ENCODE data around the gene GUCY2F. TPM values are rescaled to one million over a fixed set of nuclear protein-coding genes. Genes with fewer than 3 reads are reported as not detected.

Gene GUCY2F
- total and polyA plus RNA-seq, 2 donors (not counting 3 experiments of a cell fraction or from before 2014, with no cell fraction given): 0.01 TPM; not detected in 1

DNA sequence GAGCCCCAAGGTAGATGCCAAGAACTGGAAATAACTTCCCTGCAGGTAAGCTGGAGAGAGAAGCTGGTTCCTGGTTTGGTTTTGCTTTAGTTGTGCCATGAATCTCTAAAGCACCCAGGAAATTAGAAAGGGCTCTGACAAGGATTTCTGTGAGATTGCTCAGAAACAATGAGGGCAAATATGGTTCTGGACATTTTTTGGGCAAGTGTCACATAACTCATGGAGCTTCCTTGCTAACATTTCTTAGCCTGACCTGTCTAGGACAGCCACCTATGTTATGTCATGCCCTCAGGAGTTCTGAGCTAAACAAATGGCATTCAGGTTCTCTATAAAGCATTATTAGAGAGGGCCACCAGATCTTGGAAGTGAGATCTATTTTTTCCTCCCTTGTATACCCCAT, 131.8 kb downstream of the GUCY2F start:
- no peaks in the 10 kb centered on the region for H3K79me2 ChIP-seq (ENCODE audit: control insufficient read depth, insufficient read depth, low read length)
- no TSS peak for BruUV-seq (replicated peaks)
- POLR2A ChIA-PET: no interaction called here
- DNase-seq (ENCODE audit: low read depth, low spot score) (no peak), FAIRE-seq (no peak)
- H3K4me3 ChIP-seq (replicated peaks in 1 of 3; ENCODE audit: insufficient read depth in 1 of 3, low read depth in 1 of 3, low read length in 3 of 3): no peak overlapping the region
- dilution Hi-C loops (cut with MboI; ENCODE audit: extremely low pct_ligation_motif_present, low sequenced_read_pairs): no loop called here
- CTCF ChIA-PET: interaction anchor here (1.0 kb wide), 1 partner anchor 23 kb away, joined by 4 read pairs; no protein-coding TSS in a partner anchor
- no peaks in the 10 kb centered on the region for H4K20me1 ChIP-seq (replicated peaks; ENCODE audit: control insufficient read depth, extremely low read depth, insufficient read depth, low read length)
- no peak overlapping the region for H3K27ac ChIP-seq (ENCODE audit: insufficient read depth, low read depth, low read length)
- peaks cover 0 to 3% of the 10 kb centered on the region in 2 experiments for H3K27me3 ChIP-seq (ENCODE audit: control insufficient read depth in 2 of 2, insufficient read depth in 2 of 2, low read length in 2 of 2)
- H3K4me2 ChIP-seq (ENCODE audit: insufficient read depth, low read length): no peak overlapping the region
- TF ChIP-seq POLR2A (IDR thresholded peaks at IDR 0.05; ENCODE audit: low read depth, low read length): no peak
- no peak for TF ChIP-seq JUN (IDR thresholded peaks at IDR 0.05; ENCODE audit: borderline replicate concordance, insufficient read depth, insufficient read length, low read depth)
- no peak overlapping the region for H2AFZ ChIP-seq (ENCODE audit: low read depth, low read length)
- no peak overlapping the region for H3K9ac ChIP-seq (replicated peaks; ENCODE audit: extremely low read depth, insufficient read depth, low read length)
- H3K4me1 ChIP-seq (ENCODE audit: control insufficient read depth, extremely low read depth, insufficient read depth, low read length): peaks cover 19% of the 10 kb centered on the region
- intact Hi-C loops (cut with micrococcal nuclease): no loop called here
- H3K9me1 ChIP-seq (replicated peaks; ENCODE audit: control insufficient read depth, extremely low read depth, insufficient read depth, low read length): no peaks in the 10 kb centered on the region
- no peaks in the 10 kb centered on the region for H3K36me3 ChIP-seq (ENCODE audit: control insufficient read depth in 2 of 2, extremely low read depth in 1 of 2, insufficient read depth in 2 of 2, low read length in 2 of 2)
- H3K9me3 ChIP-seq (replicated peaks; ENCODE audit: control insufficient read depth, insufficient read depth, low read length): no peaks in the 10 kb centered on the region

DNA sequence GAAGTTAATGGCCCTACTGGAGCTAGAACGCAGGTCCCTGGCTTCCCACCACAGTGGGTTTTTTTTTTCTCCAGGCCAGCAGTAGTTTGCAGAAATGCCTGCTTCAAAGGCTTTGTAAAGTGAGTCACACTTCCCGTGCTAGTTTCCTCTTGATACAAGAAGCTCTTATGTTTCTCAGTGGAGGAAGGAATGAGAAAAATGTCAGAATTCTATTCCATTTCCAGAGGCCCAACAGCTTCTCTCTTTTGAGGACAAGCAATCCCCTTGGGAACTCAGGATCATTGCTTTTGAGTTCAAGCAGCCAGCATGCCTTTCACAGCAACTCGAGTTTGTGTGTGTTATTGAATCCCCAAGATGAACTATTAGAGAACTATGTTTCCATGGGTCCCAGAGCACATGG, 134.3 kb downstream of the GUCY2F start:
- peak overlapping the region; percentile 3 for H3K27ac ChIP-seq (ENCODE audit: insufficient read depth, low read depth, low read length)
- FAIRE-seq: peak; percentile 97

More for the DNA sequence above, 134.3 kb downstream of the GUCY2F start:
- Histone ChIP-seq H3K4me3 (replicated peaks in 1 of 3; ENCODE audit: insufficient read depth in 1 of 3, low read depth in 1 of 3, low read length in 3 of 3) (no peak overlapping the region), H3K36me3 (ENCODE audit: control insufficient read depth in 2 of 2, extremely low read depth in 1 of 2, insufficient read depth in 2 of 2, low read length in 2 of 2) (no peaks in the 10 kb centered on the region), H3K9ac (replicated peaks; ENCODE audit: extremely low read depth, insufficient read depth, low read length) (no peak overlapping the region), H2AFZ (ENCODE audit: low read depth, low read length) (no peak overlapping the region), H3K4me1 (ENCODE audit: control insufficient read depth, extremely low read depth, insufficient read depth, low read length) (peaks cover 28% of the 10 kb centered on the region), H3K4me2 (ENCODE audit: insufficient read depth, low read length) (peak overlapping the region; percentile 22), H3K9me3 (replicated peaks; ENCODE audit: control insufficient read depth, insufficient read depth, low read length) (no peaks in the 10 kb centered on the region), H4K20me1 (replicated peaks; ENCODE audit: control insufficient read depth, extremely low read depth, insufficient read depth, low read length) (no peaks in the 10 kb centered on the region), H3K27me3 (ENCODE audit: control insufficient read depth in 2 of 2, insufficient read depth in 2 of 2, low read length in 2 of 2) (no peaks in the 10 kb centered on the region), H3K79me2 (ENCODE audit: control insufficient read depth, insufficient read depth, low read length) (no peaks in the 10 kb centered on the region), H3K9me1 (replicated peaks; ENCODE audit: control insufficient read depth, extremely low read depth, insufficient read depth, low read length) (no peaks in the 10 kb centered on the region)
- ChIA-PET POLR2A (no interaction called here), CTCF (interaction anchor here (1.5 to 1.7 kb wide), 2 partner anchors 35 to 37 kb away, joined by 5 to 11 read pairs; no protein-coding TSS in a partner anchor)
- TF ChIP-seq JUN (IDR thresholded peaks at IDR 0.05; ENCODE audit: borderline replicate concordance, insufficient read depth, insufficient read length, low read depth) (peak; percentile 49), POLR2A (IDR thresholded peaks at IDR 0.05; ENCODE audit: low read depth, low read length) (no peak), MYC (IDR thresholded peaks at IDR 0.05; ENCODE audit: low read depth, low read length) (no peak), POLR2AphosphoS5 (IDR thresholded peaks at IDR 0.05; ENCODE audit: insufficient read depth, low read depth, low read length) (no peak), EZH2 (IDR thresholded peaks at IDR 0.05; ENCODE audit: borderline replicate concordance, low read depth, low read length, severe bottlenecking) (no peak), GATA2 (IDR thresholded peaks at IDR 0.05; ENCODE audit: insufficient read depth, insufficient read length, low read depth, low read length) (no peak), FOS (IDR thresholded peaks at IDR 0.05; ENCODE audit: borderline replicate concordance, insufficient read depth, low read length) (peak; percentile 46)
- TF ChIP-seq, protein P1, sequence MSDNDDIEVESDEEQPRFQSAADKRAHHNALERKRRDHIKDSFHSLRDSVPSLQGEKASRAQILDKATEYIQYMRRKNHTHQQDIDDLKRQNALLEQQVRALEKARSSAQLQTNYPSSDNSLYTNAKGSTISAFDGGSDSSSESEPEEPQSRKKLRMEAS (IDR thresholded peaks at IDR 0.05; ENCODE audit: insufficient read depth, insufficient read length): no peak
- TF ChIP-seq, protein P2, sequence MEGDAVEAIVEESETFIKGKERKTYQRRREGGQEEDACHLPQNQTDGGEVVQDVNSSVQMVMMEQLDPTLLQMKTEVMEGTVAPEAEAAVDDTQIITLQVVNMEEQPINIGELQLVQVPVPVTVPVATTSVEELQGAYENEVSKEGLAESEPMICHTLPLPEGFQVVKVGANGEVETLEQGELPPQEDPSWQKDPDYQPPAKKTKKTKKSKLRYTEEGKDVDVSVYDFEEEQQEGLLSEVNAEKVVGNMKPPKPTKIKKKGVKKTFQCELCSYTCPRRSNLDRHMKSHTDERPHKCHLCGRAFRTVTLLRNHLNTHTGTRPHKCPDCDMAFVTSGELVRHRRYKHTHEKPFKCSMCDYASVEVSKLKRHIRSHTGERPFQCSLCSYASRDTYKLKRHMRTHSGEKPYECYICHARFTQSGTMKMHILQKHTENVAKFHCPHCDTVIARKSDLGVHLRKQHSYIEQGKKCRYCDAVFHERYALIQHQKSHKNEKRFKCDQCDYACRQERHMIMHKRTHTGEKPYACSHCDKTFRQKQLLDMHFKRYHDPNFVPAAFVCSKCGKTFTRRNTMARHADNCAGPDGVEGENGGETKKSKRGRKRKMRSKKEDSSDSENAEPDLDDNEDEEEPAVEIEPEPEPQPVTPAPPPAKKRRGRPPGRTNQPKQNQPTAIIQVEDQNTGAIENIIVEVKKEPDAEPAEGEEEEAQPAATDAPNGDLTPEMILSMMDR (IDR thresholded peaks at IDR 0.05; ENCODE audit: extremely low read depth in 1 of 2, insufficient read depth in 1 of 2, low read depth in 1 of 2, low read length in 2 of 2): no peak
- intact Hi-C loops (cut with micrococcal nuclease) (loop anchor here (1.0 to 10.0 kb wide), 4 partner anchors 35 to 187 kb away; partner anchors contain the start of gene NXT2), dilution Hi-C loops (cut with MboI; ENCODE audit: extremely low pct_ligation_motif_present, low sequenced_read_pairs) (no loop called here)
- peak; percentile 72 for DNase-seq (ENCODE audit: low read depth, low spot score)
- no TSS peak for BruUV-seq (replicated peaks)

Data from endothelial cell of umbilical vein (primary cell).